Neural cell (in vitro differentiated cells): Measurements from ENCODE around the gene CLTB. TPM values are rescaled to one million over a fixed set of nuclear protein-coding genes. Genes with fewer than 3 reads are reported as not detected.

Experiments
- H2AFZ ChIP-seq: fragments of 200-600, 300-800 bp; sonication (generic), shearing (Covaris generic); 2 replicates; pipeline ENCODE4 v1.6.0; 2014; ENCODE audit warnings: low read depth, mild to moderate bottlenecking, antibody characterized with exemption, low read length, moderate library complexity
- H3F3A ChIP-seq: fragments of 200-600 bp; shearing (Covaris generic); 2 replicates; pipeline ENCODE4 v1.6.1; 2016; ENCODE audit warnings: mild to moderate bottlenecking, moderate library complexity, mixed read lengths, antibody characterized with exemption, low read length; ENCODE audit not compliant: insufficient read depth, poor library complexity, severe bottlenecking
- H3K27ac ChIP-seq: fragments of 200-600, 300-800 bp; sonication (generic), shearing (Covaris generic); 2 replicates; pipeline ENCODE4 v1.5.1; 2014; ENCODE audit warnings: mild to moderate bottlenecking, low read length, moderate library complexity
- H3K27me3 ChIP-seq: fragments of 300-800, 200-600 bp; sonication (generic), shearing (Covaris generic); 2 replicates; pipeline ENCODE4 v1.6.0; 2014; ENCODE audit warnings: mild to moderate bottlenecking, low read depth, low read length, moderate library complexity; ENCODE audit not compliant: insufficient read depth
- H3K36me3 ChIP-seq: fragments of 300-800, 200-600 bp; sonication (generic), shearing (Covaris generic); 2 replicates; pipeline ENCODE4 v1.5.1; 2014; ENCODE audit warnings: mild to moderate bottlenecking, antibody characterized with exemption, low read length, moderate library complexity; ENCODE audit not compliant: insufficient read depth
- H3K4me2 ChIP-seq: fragments of 300-800, 200-600 bp; sonication (generic), shearing (Covaris generic); 2 replicates; pipeline ENCODE4 v1.6.0; 2014; ENCODE audit warnings: mild to moderate bottlenecking, low read length
- H3K4me3 ChIP-seq: fragments of 300-800, 200-600 bp; sonication (generic), shearing (Covaris generic); 2 replicates; pipeline ENCODE4 v1.5.1; 2014; ENCODE audit warnings: mild to moderate bottlenecking, low read length, moderate library complexity
- H3K79me2 ChIP-seq: fragments of 200-600 bp; shearing (Covaris generic); replicated peaks from 2 replicates; pipeline ENCODE4 v1.6.0; 2014; ENCODE audit warnings: mild to moderate bottlenecking, low read length, moderate library complexity; ENCODE audit not compliant: insufficient read depth
- H3K9ac ChIP-seq: fragments of 300-800, 200-600 bp; sonication (generic), shearing (Covaris generic); 2 replicates; pipeline ENCODE4 v1.6.1; 2016; ENCODE audit warnings: mild to moderate bottlenecking, low read length, mixed read lengths
- H3K9me2 ChIP-seq: fragments of 200-600 bp; shearing (Covaris generic); 2 replicates; pipeline ENCODE4 v1.6.1; 2016; ENCODE audit warnings: mild to moderate bottlenecking, low read length, mixed read lengths; ENCODE audit not compliant: insufficient read depth
- H3K9me3 ChIP-seq: fragments of 200-600, 300-800 bp; sonication (generic), shearing (Covaris generic); 2 replicates; pipeline ENCODE4 v1.6.1; 2016; ENCODE audit warnings: mild to moderate bottlenecking, mixed run types, low read length, moderate library complexity, mixed read lengths
- H4K20me1 ChIP-seq: fragments of 200-600 bp; shearing (Covaris generic); 2 replicates; pipeline ENCODE4 v1.6.1; 2016; ENCODE audit warnings: mild to moderate bottlenecking, mixed run types; ENCODE audit not compliant: insufficient read depth
- CTCF ChIP-seq: fragments of 450-650 bp; IDR thresholded peaks from 2 replicates; pipeline ENCODE4 v1.5.1; 2014; ENCODE audit warnings: antibody characterized with exemption, mild to moderate bottlenecking, moderate library complexity; ENCODE audit not compliant: poor library complexity, severe bottlenecking
- EP300 ChIP-seq: fragments of 450-650 bp; conservative IDR thresholded peaks from 2 replicates; pipeline ENCODE4 v1.6.1; 2014; ENCODE audit warnings: antibody characterized with exemption, mild to moderate bottlenecking, moderate library complexity; ENCODE audit not compliant: poor library complexity, severe bottlenecking
- EZH2 ChIP-seq: fragments of 200-600, 300-800 bp; shearing (Covaris generic), sonication (generic); IDR thresholded peaks from 2 replicates; pipeline ENCODE4 v1.6.1; 2014; ENCODE audit warnings: antibody characterized with exemption, low read length, borderline replicate concordance, mild to moderate bottlenecking; ENCODE audit not compliant: insufficient read depth, poor library complexity, severe bottlenecking
- MXI1 ChIP-seq: fragments of 450-650 bp; conservative IDR thresholded peaks from 2 replicates; pipeline ENCODE4 v1.6.1; 2014; ENCODE audit warnings: antibody characterized with exemption, mild to moderate bottlenecking; ENCODE audit not compliant: poor library complexity, severe bottlenecking
- POLR2AphosphoS5 ChIP-seq: IDR thresholded peaks from 2 replicates; pipeline ENCODE4 v1.6.1; 2012
- RAD21 ChIP-seq: fragments of 450-650 bp; conservative IDR thresholded peaks from 2 replicates; pipeline ENCODE4 v1.6.1; 2014; ENCODE audit warnings: antibody characterized with exemption, mild to moderate bottlenecking, moderate library complexity
- REST ChIP-seq: IDR thresholded peaks from 2 replicates; pipeline ENCODE4 v1.6.1; 2012; ENCODE audit warnings: borderline replicate concordance
- SMC3 ChIP-seq: fragments of 450-650 bp; conservative IDR thresholded peaks from 2 replicates; pipeline ENCODE4 v1.6.1; 2014; ENCODE audit warnings: antibody characterized with exemption, mild to moderate bottlenecking, moderate library complexity; ENCODE audit not compliant: poor library complexity
- TAF1 ChIP-seq: IDR thresholded peaks from 2 replicates; pipeline ENCODE4 v1.6.1; 2012; ENCODE audit warnings: low read depth
- polyA plus RNA-seq: library from polyadenylated mRNA; depleted of rRNA; stranded (reverse); fragments of >200 nt; gene quantifications from 2 replicates; pipeline ENCODE4 v1.2.3, GENCODE V29; 2014

Gene CLTB
- polyA plus RNA-seq, 1 donor from 2014 or later = 239 TPM

- H3K9ac ChIP-seq = no peak overlapping the region
- no peaks in the 10 kb centered on the region for H3K9me3 ChIP-seq
- no peaks in the 10 kb centered on the region for H3K9me2 ChIP-seq
- H3K79me2 ChIP-seq = peaks cover 4% of the 10 kb centered on the region
- no peak overlapping the region for H3K27ac ChIP-seq
- no peaks in the 10 kb centered on the region for H3K36me3 ChIP-seq
- no peaks in the 10 kb centered on the region for H3F3A ChIP-seq
- H4K20me1 ChIP-seq = no peaks in the 10 kb centered on the region
- peak overlapping the region; percentile 95 for H3K4me3 ChIP-seq
- no peak overlapping the region for H2AFZ ChIP-seq
- H3K4me2 ChIP-seq = no peak overlapping the region
- TF ChIP-seq REST = no peak
- no peak for TF ChIP-seq MXI1
- TF ChIP-seq POLR2AphosphoS5 = no peak
- no peak for TF ChIP-seq RAD21
- TF ChIP-seq TAF1 = no peak
- no peak for TF ChIP-seq EZH2
- no peak for TF ChIP-seq CTCF
- no peak for TF ChIP-seq EP300
- no peak for TF ChIP-seq SMC3
- H3K27me3 ChIP-seq = no peaks in the 10 kb centered on the region
Measured at GRCh38 chr5:176412517-176413254, 3.7 kb downstream of the CLTB start.

GRCh38 chr5:176410486-176411180, 5.7 kb downstream of the CLTB start:
- no peak overlapping the region for H2AFZ ChIP-seq
- H3K4me3 ChIP-seq = no peak overlapping the region
- no peaks in the 10 kb centered on the region for H3K36me3 ChIP-seq
- no peaks in the 10 kb centered on the region for H4K20me1 ChIP-seq
- H3K9ac ChIP-seq = no peak overlapping the region
- TF ChIP-seq EZH2 (no peak), MXI1 (no peak), TAF1 (no peak), POLR2AphosphoS5 (no peak), CTCF (no peak)
- H3K9me2 ChIP-seq = no peaks in the 10 kb centered on the region
- H3K79me2 ChIP-seq = peaks cover 2% of the 10 kb centered on the region
- no peaks in the 10 kb centered on the region for H3F3A ChIP-seq
- no peak overlapping the region for H3K4me2 ChIP-seq
- no peaks in the 10 kb centered on the region for H3K27me3 ChIP-seq
- H3K9me3 ChIP-seq = no peaks in the 10 kb centered on the region
- no peak overlapping the region for H3K27ac ChIP-seq
